GM12878 (cell line): Measurements from ENCODE around the gene FGD4. TPM values are rescaled to one million over a fixed set of nuclear protein-coding genes. Genes with fewer than 3 reads are reported as not detected.

Source experiments
- BMI1 ChIP-seq: fragments of 450-650 bp; IDR thresholded peaks from 2 replicates; pipeline ENCODE4 v1.6.1; 2016; ENCODE audit warnings: mild to moderate bottlenecking, moderate library complexity, borderline replicate concordance
- BRCA1 ChIP-seq: IDR thresholded peaks from 2 replicates; pipeline ENCODE4 v1.6.1; 2011; ENCODE audit warnings: low read depth, low read length, improper control_type of control experiment
- CBFB ChIP-seq: IDR thresholded peaks from 2 replicates; pipeline ENCODE4 v1.6.1; 2016; ENCODE audit warnings: antibody characterized with exemption, low read depth
- CEBPZ ChIP-seq: fragments of 150-350 bp; IDR thresholded peaks from 2 replicates; pipeline ENCODE4 v1.6.1; 2016; ENCODE audit warnings: low read depth, low read length
- E4F1 ChIP-seq: fragments of 450-650 bp; IDR thresholded peaks from 2 replicates; pipeline ENCODE4 v1.6.1; 2018; ENCODE audit warnings: borderline replicate concordance, mild to moderate bottlenecking; ENCODE audit not compliant: partially characterized antibody
- FOXK2 ChIP-seq: fragments of 450-650 bp; IDR thresholded peaks from 2 replicates; pipeline ENCODE4 v1.6.1; 2017; ENCODE audit warnings: mild to moderate bottlenecking, moderate library complexity
- HDAC6 ChIP-seq: fragments of 200-600 bp; sonication (generic); IDR thresholded peaks from one replicate; pipeline ENCODE4 v1.8.0; 2017; ENCODE audit warnings: antibody characterized with exemption; ENCODE audit not compliant: unreplicated experiment
- IKZF1 ChIP-seq: fragments of 450-650 bp; conservative IDR thresholded peaks from 2 replicates; pipeline ENCODE4 v1.6.1; 2017; ENCODE audit warnings: antibody characterized with exemption, mild to moderate bottlenecking
- IKZF2 ChIP-seq, 2 experiments: fragments of 450-650 bp; IDR thresholded peaks; 2 replicates each; pipeline ENCODE4 v1.6.1; 2017; ENCODE audit warnings: mild to moderate bottlenecking in 2 of 2, moderate library complexity in 2 of 2
- KDM1A ChIP-seq: fragments of 200-600 bp; sonication (generic); IDR thresholded peaks from 2 replicates; pipeline ENCODE4 v1.6.1; 2016; ENCODE audit warnings: borderline replicate concordance
- MYB ChIP-seq: fragments of 150-350 bp; IDR thresholded peaks from 2 replicates; pipeline ENCODE4 v1.6.1; 2014; ENCODE audit warnings: mild to moderate bottlenecking, low read depth, low read length, borderline replicate concordance
- POLR2A ChIP-seq: IDR thresholded peaks from 2 replicates; pipeline ENCODE4 v1.6.1; 2011; ENCODE audit warnings: low read depth, mild to moderate bottlenecking, low read length
- POLR2AphosphoS2 ChIP-seq: IDR thresholded peaks from 2 replicates; pipeline ENCODE4 v1.6.1; 2011; ENCODE audit warnings: low read depth, mild to moderate bottlenecking, low read length, improper control_type of control experiment, moderate library complexity
- RUNX3 ChIP-seq: IDR thresholded peaks from 2 replicates; pipeline ENCODE4 v1.6.1; 2012; ENCODE audit warnings: low read length, inconsistent platforms
- YBX1 ChIP-seq: fragments of 450-650 bp; IDR thresholded peaks from 2 replicates; pipeline ENCODE4 v1.6.1; 2016; ENCODE audit warnings: antibody characterized with exemption
- ZNF207 ChIP-seq: fragments of 450-650 bp; IDR thresholded peaks from 2 replicates; pipeline ENCODE4 v1.6.1; 2014; ENCODE audit warnings: antibody characterized with exemption, mild to moderate bottlenecking, borderline replicate concordance
- ZNF274 ChIP-seq: IDR thresholded peaks from one replicate; pipeline ENCODE4 v1.8.0; 2011; ENCODE audit not compliant: insufficient read length, insufficient read depth
- polyA plus RNA-seq, 11 experiments: library from polyadenylated mRNA; depleted of rRNA in 4 of 11; unstranded in 6 of 11; stranded (reverse) in 5 of 11; fragments of >200 nt; fragmentation: Nextera tagmentation in 4 of 11; fragmentation: Illumina TruSeq in 1 of 11; extraction: Ambion mirVana in 4 of 11; extraction: Trizol in 1 of 11; gene quantifications; 1 replicate in 1 of 11; 2 replicates in 10 of 11; pipeline versions ENCODE4 v1.2.1 to v1.2.3, GENCODE V29; 2011 to 2016; ENCODE audit warnings: inconsistent platforms in 2 of 11, missing spikeins in 2 of 11, low read depth in 1 of 11
- total RNA-seq, 4 experiments: library from RNA; depleted of rRNA in 3 of 4; stranded (reverse); fragments of >200 nt in 3 of 4; fragmentation: Illumina TruSeq in 1 of 4; extraction: Trizol in 1 of 4; gene quantifications; 2 replicates each; pipeline versions ENCODE4 v1.2.1 to v1.2.3, GENCODE V29; 2013 to 2021
- TF ChIP-seq, protein P1 (sequence below): fragments of 450-650 bp; IDR thresholded peaks from 2 replicates; pipeline ENCODE4 v1.6.1; 2016; ENCODE audit warnings: mild to moderate bottlenecking, moderate library complexity, borderline replicate concordance
- TF ChIP-seq, protein P2 (sequence below): fragments of 450-650 bp; IDR thresholded peaks from 2 replicates; pipeline ENCODE4 v1.6.1; 2017; ENCODE audit warnings: borderline replicate concordance

FGD4 gene
- total and polyA plus RNA-seq, 10 of the 15 experiments (the other 5 are each of a cell fraction or from before 2014, with no cell fraction given) = 0.01 to 0.18 (median 0.08) TPM; not detected in 3

GRCh38 chr12:32679091-32679919 is 279.9 kb downstream of the FGD4 start, which contains the start of gene DNM1L (continued):
- TF ChIP-seq, protein P1, sequence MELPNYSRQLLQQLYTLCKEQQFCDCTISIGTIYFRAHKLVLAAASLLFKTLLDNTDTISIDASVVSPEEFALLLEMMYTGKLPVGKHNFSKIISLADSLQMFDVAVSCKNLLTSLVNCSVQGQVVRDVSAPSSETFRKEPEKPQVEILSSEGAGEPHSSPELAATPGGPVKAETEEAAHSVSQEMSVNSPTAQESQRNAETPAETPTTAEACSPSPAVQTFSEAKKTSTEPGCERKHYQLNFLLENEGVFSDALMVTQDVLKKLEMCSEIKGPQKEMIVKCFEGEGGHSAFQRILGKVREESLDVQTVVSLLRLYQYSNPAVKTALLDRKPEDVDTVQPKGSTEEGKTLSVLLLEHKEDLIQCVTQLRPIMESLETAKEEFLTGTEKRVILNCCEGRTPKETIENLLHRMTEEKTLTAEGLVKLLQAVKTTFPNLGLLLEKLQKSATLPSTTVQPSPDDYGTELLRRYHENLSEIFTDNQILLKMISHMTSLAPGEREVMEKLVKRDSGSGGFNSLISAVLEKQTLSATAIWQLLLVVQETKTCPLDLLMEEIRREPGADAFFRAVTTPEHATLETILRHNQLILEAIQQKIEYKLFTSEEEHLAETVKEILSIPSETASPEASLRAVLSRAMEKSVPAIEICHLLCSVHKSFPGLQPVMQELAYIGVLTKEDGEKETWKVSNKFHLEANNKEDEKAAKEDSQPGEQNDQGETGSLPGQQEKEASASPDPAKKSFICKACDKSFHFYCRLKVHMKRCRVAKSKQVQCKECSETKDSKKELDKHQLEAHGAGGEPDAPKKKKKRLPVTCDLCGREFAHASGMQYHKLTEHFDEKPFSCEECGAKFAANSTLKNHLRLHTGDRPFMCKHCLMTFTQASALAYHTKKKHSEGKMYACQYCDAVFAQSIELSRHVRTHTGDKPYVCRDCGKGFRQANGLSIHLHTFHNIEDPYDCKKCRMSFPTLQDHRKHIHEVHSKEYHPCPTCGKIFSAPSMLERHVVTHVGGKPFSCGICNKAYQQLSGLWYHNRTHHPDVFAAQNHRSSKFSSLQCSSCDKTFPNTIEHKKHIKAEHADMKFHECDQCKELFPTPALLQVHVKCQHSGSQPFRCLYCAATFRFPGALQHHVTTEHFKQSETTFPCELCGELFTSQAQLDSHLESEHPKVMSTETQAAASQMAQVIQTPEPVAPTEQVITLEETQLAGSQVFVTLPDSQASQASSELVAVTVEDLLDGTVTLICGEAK = no peak; the same call in 1 of the 2 replicates
- TF ChIP-seq KDM1A (no peak), FOXK2 (no peak; the same call in 1 of the 2 replicates), POLR2A (peak; percentile 94), ZNF274 (no peak), CEBPZ (no peak), YBX1 (no peak), RUNX3 (no peak; the same call in 1 of the 2 replicates), BMI1 (no peak), MYB (no peak), BRCA1 (no peak), E4F1 (peak; percentile 34), IKZF1 (peak; percentile 88), CBFB (peak; percentile 64; the same call in 1 of the 2 replicates), IKZF2 (IDR thresholded peaks at IDR 0.05) (peak; percentile 21 to 36; a peak in 1 of 4 replicates), ZNF207 (0 out of 2 replicates have a peak, but pooled peaks have one; percentile 70), HDAC6 (no peak), POLR2AphosphoS2 (0 out of 2 replicates have a peak, but pooled peaks have one; percentile 57)
- TF ChIP-seq, protein P2, sequence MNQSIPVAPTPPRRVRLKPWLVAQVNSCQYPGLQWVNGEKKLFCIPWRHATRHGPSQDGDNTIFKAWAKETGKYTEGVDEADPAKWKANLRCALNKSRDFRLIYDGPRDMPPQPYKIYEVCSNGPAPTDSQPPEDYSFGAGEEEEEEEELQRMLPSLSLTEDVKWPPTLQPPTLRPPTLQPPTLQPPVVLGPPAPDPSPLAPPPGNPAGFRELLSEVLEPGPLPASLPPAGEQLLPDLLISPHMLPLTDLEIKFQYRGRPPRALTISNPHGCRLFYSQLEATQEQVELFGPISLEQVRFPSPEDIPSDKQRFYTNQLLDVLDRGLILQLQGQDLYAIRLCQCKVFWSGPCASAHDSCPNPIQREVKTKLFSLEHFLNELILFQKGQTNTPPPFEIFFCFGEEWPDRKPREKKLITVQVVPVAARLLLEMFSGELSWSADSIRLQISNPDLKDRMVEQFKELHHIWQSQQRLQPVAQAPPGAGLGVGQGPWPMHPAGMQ = no peak
